Inflammatory macrophage (primary cell): ENCODE results near the gene RBFOX2.
"Not testable (repeated sequence)": the region's sequence is repeated elsewhere in the genome, so short reads cannot be mapped to it uniquely, and the experiment has no call there.

Experiments
- DNase-seq, 2 donors: peaks; one replicate each; pipeline ENCODE4 v3.0.0-alpha.2; 2020 to 2022

The RBFOX2 gene

GRCh38 chr22:35818897-35819296 lies 209.7 kb downstream of the RBFOX2 start:
- no peak for DNase-seq

GRCh38 chr22:35812600-35812999 lies 216.0 kb downstream of the RBFOX2 start:
- DNase-seq, result no peak

- no peak for DNase-seq
Observed at GRCh38 chr22:35811670-35812069, 217.0 kb downstream of the RBFOX2 start.

- no peak for DNase-seq
Observed at GRCh38 chr22:35809816-35810215, 218.8 kb downstream of the RBFOX2 start.

- no peak for DNase-seq
Observed at GRCh38 chr22:35808377-35808776, 220.2 kb downstream of the RBFOX2 start.

GRCh38 chr22:35806668-35807067 lies 222.0 kb downstream of the RBFOX2 start:
- DNase-seq, result not testable (repeated sequence)

GRCh38 chr22:35805466-35805865 lies 223.2 kb downstream of the RBFOX2 start:
- DNase-seq, result no peak

GRCh38 chr22:35804421-35804820 lies 224.2 kb downstream of the RBFOX2 start:
- DNase-seq, result no peak

GRCh38 chr22:35802885-35803284 lies 225.7 kb downstream of the RBFOX2 start:
- no peak for DNase-seq

- not testable (repeated sequence) for DNase-seq
Observed at GRCh38 chr22:35801301-35801700, 227.3 kb downstream of the RBFOX2 start.

GRCh38 chr22:35799150-35799549 lies 229.5 kb downstream of the RBFOX2 start:
- no peak for DNase-seq

- no peak for DNase-seq
Observed at GRCh38 chr22:35797411-35797810, 231.2 kb downstream of the RBFOX2 start.

GRCh38 chr22:35795476-35795875 lies 233.1 kb downstream of the RBFOX2 start:
- no peak for DNase-seq

GRCh38 chr22:35792506-35792905 lies 236.1 kb downstream of the RBFOX2 start:
- no peak for DNase-seq

- not testable (repeated sequence) for DNase-seq
Observed at GRCh38 chr22:35791788-35792187, 236.8 kb downstream of the RBFOX2 start.

- peak; percentile 15 to 32 for DNase-seq
Observed at GRCh38 chr22:35785181-35785923, 243.3 kb downstream of the RBFOX2 start.

- DNase-seq, result no peak
Observed at GRCh38 chr22:35784633-35785032, 244.0 kb downstream of the RBFOX2 start.

- no peak for DNase-seq
Observed at GRCh38 chr22:35783943-35784614, 244.5 kb downstream of the RBFOX2 start.

- no peak for DNase-seq
Observed at GRCh38 chr22:35782504-35782903, 246.1 kb downstream of the RBFOX2 start.

- no peak for DNase-seq
Observed at GRCh38 chr22:35781898-35782297, 246.7 kb downstream of the RBFOX2 start.

GRCh38 chr22:35777335-35777975 lies 251.2 kb downstream of the RBFOX2 start:
- DNase-seq, result no peak

- no peak for DNase-seq
Observed at GRCh38 chr22:35775339-35775738, 253.3 kb downstream of the RBFOX2 start.

- DNase-seq, result no peak
Observed at GRCh38 chr22:35769974-35770373, 258.6 kb downstream of the RBFOX2 start.
